K562 (cell line): ENCODE results near the gene COX4I2. TPM values are rescaled to one million over a fixed set of nuclear protein-coding genes. Genes with fewer than 3 reads are reported as not detected.

ENCODE experiments used
- CEBPB ChIP-seq: fragments of 450-650 bp; IDR thresholded peaks from 2 replicates; pipeline ENCODE4 v1.6.1; 2016; ENCODE audit warnings: missing genetic modification characterization, missing compliant biosample characterization
- CTBP1 ChIP-seq: fragments of 450-650 bp; IDR thresholded peaks from 2 replicates; pipeline ENCODE4 v1.6.1; 2016; ENCODE audit warnings: borderline replicate concordance
- HCFC1 ChIP-seq: IDR thresholded peaks from 2 replicates; pipeline ENCODE4 v1.6.1; 2012; ENCODE audit warnings: low read depth, low read length, improper control_type of control experiment
- HMGN3 ChIP-seq: IDR thresholded peaks from 2 replicates; pipeline ENCODE4 v1.6.1; 2011; ENCODE audit warnings: borderline replicate concordance, low read depth, mild to moderate bottlenecking, mixed read lengths, low read length; ENCODE audit not compliant: insufficient read length; ENCODE audit errors: extremely low read depth
- MCM2 ChIP-seq: fragments of 450-650 bp; IDR thresholded peaks from 2 replicates; pipeline ENCODE4 v1.6.1; 2017; ENCODE audit warnings: low read depth, mild to moderate bottlenecking
- MYC ChIP-seq, 2 experiments: fragments of 250-450 bp in 1 of 2; sonication (Bioruptor Pico) in 1 of 2; IDR thresholded peaks; 2 replicates each; pipeline versions ENCODE4 v1.5.1 to v1.6.1; 2012 to 2021; ENCODE audit warnings: low read depth in 2 of 2, borderline replicate concordance in 1 of 2, improper control_type of control experiment in 1 of 2, low read length in 1 of 2, mild to moderate bottlenecking in 1 of 2, moderate library complexity in 1 of 2
- PHB ChIP-seq: fragments of 250-450 bp; sonication (Bioruptor Pico); IDR thresholded peaks from 2 replicates; pipeline ENCODE4 v1.5.0; 2021
- PHF8 ChIP-seq: fragments of 200-600 bp; sonication (generic); IDR thresholded peaks from 2 replicates; pipeline ENCODE4 v1.6.1; 2012; ENCODE audit warnings: mixed run types, mild to moderate bottlenecking, inconsistent platforms, low read length, moderate library complexity, borderline replicate concordance
- RBFOX2 ChIP-seq: fragments of 200-400 bp; formaldehyde crosslinking; IDR thresholded peaks from 2 replicates; pipeline ENCODE4 v1.6.1; 2017; ENCODE audit warnings: low read depth, mild to moderate bottlenecking, low read length, moderate library complexity
- TEAD4 ChIP-seq, 2 experiments: sonication (generic) in 1 of 2; formaldehyde crosslinking in 1 of 2; IDR thresholded peaks; 2 replicates each; pipeline versions ENCODE4 v1.6.1 to v1.8.0; 2012 to 2022; ENCODE audit warnings: borderline replicate concordance in 1 of 2, inconsistent platforms in 1 of 2, low read length in 1 of 2, mild to moderate bottlenecking in 1 of 2, missing genetic modification reagents in 1 of 2
- ZFX ChIP-seq: sonication (generic); formaldehyde crosslinking; IDR thresholded peaks from 2 replicates; pipeline ENCODE4 v1.8.0; 2022; ENCODE audit warnings: mild to moderate bottlenecking, missing genetic modification reagents, moderate library complexity
- ZNF165 ChIP-seq: fragments of 250-450 bp; sonication (Bioruptor Pico); IDR thresholded peaks from 2 replicates; pipeline ENCODE4 v1.4.0; 2020; ENCODE audit warnings: borderline replicate concordance
- polyA plus RNA-seq, 8 experiments: library from polyadenylated mRNA; depleted of rRNA in 4 of 8; stranded (reverse) in 5 of 8; unstranded in 3 of 8; fragments of >200 nt; fragmentation: Nextera tagmentation in 2 of 8; fragmentation: Illumina TruSeq in 1 of 8; extraction: Ambion mirVana in 2 of 8; extraction: Trizol in 1 of 8; gene quantifications; 2 replicates each; pipeline versions ENCODE4 v1.2.1 to v1.2.3, GENCODE V29; 2011 to 2014; ENCODE audit warnings: inconsistent platforms in 1 of 8, missing spikeins in 1 of 8
- total RNA-seq, 7 experiments: library from RNA; depleted of rRNA in 6 of 7; stranded (reverse); fragments of >200 nt in 6 of 7; fragmentation: Illumina TruSeq in 2 of 7; extraction: Trizol in 2 of 7; gene quantifications; 2 replicates each; pipeline versions ENCODE4 v1.2.1 to v1.2.3, GENCODE V29; 2011 to 2021; ENCODE audit warnings: low replicate concordance in 1 of 7
- TF ChIP-seq, protein P1 (sequence below), 2 experiments: fragments of 450-650 bp; formaldehyde crosslinking in 1 of 2; IDR thresholded peaks; 2 replicates each; pipeline versions ENCODE4 v1.4.0 to v1.6.1; 2014 to 2020; ENCODE audit warnings: mild to moderate bottlenecking in 2 of 2, borderline replicate concordance in 1 of 2, low read depth in 1 of 2

Gene COX4I2
- total and polyA plus RNA-seq, 9 of the 15 experiments (the other 6 are each of a cell fraction or from before 2014, with no cell fraction given), result not detected

DNA sequence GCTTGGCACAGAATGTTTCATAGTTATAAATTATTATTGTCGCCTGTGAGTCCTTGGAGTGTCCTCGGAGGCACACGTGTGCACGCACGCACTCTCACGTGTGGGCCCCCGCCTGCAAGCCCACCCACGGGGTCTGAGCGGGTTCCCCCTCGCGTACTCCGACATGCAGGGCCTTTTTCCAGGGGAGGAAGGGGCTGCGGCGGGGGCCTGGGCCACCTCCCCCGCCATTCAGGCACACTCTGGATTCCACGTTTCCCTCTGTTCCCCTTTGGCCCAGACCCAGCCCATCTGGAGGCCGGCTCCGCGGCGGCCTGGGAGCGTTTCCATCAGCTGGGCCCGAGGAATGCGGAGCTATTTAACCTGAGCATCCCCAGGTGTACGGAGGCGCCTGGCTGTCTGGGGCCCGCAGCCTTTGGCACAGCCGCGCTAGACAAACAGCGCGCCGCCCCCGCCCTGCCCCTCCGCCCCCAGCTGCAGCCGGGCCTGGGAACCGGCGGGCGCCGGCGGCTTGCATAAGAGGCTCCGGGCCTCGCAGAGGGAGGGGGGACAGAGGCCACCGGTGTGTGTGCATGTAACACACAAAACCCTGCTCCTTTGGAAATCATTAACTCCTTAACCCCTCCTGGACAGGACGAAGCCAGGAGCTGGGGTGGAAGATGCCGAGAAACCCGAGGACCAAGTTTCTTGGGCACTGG, 29.3 kb upstream of the COX4I2 start (continued):
- peak; percentile 44; the same call in 1 of the 2 replicates for TF ChIP-seq ZNF165
- TF ChIP-seq RBFOX2, result peak; percentile 70
- TF ChIP-seq PHF8, result peak; percentile 14; the same call in 1 of the 2 replicates
- TF ChIP-seq HCFC1, result peak; percentile 16; the same call in 1 of the 2 replicates
- TF ChIP-seq PHB (CRISPR knock-in tag), result peak; percentile 46; the same call in 1 of the 2 replicates
- TF ChIP-seq, protein P1, sequence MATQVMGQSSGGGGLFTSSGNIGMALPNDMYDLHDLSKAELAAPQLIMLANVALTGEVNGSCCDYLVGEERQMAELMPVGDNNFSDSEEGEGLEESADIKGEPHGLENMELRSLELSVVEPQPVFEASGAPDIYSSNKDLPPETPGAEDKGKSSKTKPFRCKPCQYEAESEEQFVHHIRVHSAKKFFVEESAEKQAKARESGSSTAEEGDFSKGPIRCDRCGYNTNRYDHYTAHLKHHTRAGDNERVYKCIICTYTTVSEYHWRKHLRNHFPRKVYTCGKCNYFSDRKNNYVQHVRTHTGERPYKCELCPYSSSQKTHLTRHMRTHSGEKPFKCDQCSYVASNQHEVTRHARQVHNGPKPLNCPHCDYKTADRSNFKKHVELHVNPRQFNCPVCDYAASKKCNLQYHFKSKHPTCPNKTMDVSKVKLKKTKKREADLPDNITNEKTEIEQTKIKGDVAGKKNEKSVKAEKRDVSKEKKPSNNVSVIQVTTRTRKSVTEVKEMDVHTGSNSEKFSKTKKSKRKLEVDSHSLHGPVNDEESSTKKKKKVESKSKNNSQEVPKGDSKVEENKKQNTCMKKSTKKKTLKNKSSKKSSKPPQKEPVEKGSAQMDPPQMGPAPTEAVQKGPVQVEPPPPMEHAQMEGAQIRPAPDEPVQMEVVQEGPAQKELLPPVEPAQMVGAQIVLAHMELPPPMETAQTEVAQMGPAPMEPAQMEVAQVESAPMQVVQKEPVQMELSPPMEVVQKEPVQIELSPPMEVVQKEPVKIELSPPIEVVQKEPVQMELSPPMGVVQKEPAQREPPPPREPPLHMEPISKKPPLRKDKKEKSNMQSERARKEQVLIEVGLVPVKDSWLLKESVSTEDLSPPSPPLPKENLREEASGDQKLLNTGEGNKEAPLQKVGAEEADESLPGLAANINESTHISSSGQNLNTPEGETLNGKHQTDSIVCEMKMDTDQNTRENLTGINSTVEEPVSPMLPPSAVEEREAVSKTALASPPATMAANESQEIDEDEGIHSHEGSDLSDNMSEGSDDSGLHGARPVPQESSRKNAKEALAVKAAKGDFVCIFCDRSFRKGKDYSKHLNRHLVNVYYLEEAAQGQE (IDR thresholded peaks at IDR 0.05; ENCODE audit: borderline replicate concordance), result peak; percentile 96
- TF ChIP-seq, protein P1 (CRISPR knock-in tag; IDR thresholded peaks at IDR 0.05; ENCODE audit: low read depth), result peak; percentile 16; the same call in 1 of the 2 replicates
- no peak for TF ChIP-seq MYC (IDR thresholded peaks at IDR 0.05; ENCODE audit: low read depth, low read length)
- peak; percentile 37; the same call in 1 of the 2 replicates for TF ChIP-seq MYC (CRISPR knock-in tag; IDR thresholded peaks at IDR 0.05; ENCODE audit: borderline replicate concordance, low read depth)
- peak; percentile 37; the same call in 1 of the 2 replicates for TF ChIP-seq TEAD4 (IDR thresholded peaks at IDR 0.05; ENCODE audit: low read length)
- no peak for TF ChIP-seq TEAD4 (CRISPR knock-in tag; IDR thresholded peaks at IDR 0.05; ENCODE audit: borderline replicate concordance)
- TF ChIP-seq HMGN3, result peak; percentile 90
- peak; percentile 95 for TF ChIP-seq CEBPB (tag)
- peak; percentile 95 for TF ChIP-seq CTBP1
- peak; percentile 68; the same call in 1 of the 2 replicates for TF ChIP-seq ZFX (CRISPR knock-in tag)
- no peak for TF ChIP-seq MCM2
